GM19240 (cell line): ENCODE data around the gene ARL14.

Source experiments
- DNase-seq: peaks from one replicate; pipeline ENCODE4 v3.0.0; 2011; ENCODE audit warnings: low spot score; ENCODE audit not compliant: insufficient read length

ARL14 gene

GRCh38 chr3:160720123-160720746 lies 43.3 kb downstream of the ARL14 start:
- DNase-seq = no peak

GRCh38 chr3:160722331-160722730 lies 45.4 kb downstream of the ARL14 start:
- DNase-seq = no peak

GRCh38 chr3:160725338-160725737 lies 48.4 kb downstream of the ARL14 start:
- DNase-seq = no peak
